ENCODE data around the gene RIPPLY3. TPM values are rescaled to one million over a fixed set of nuclear protein-coding genes. Genes with fewer than 3 reads are reported as not detected.

RIPPLY3 gene
- total RNA-seq, 1 experiment from 2014 or later, result 0.40 TPM

- Mint-ChIP-seq H3K27me3 (ENCODE audit: unreplicated experiment) (no peaks in the 10 kb centered on the region), H3K9me3 (ENCODE audit: low read depth, unreplicated experiment) (no peaks in the 10 kb centered on the region), H3K4me1 (ENCODE audit: low read depth, unreplicated experiment) (peaks cover 9% of the 10 kb centered on the region), H3K36me3 (ENCODE audit: insufficient read depth, unreplicated experiment) (no peaks in the 10 kb centered on the region), H3K4me3 (ENCODE audit: low read depth, unreplicated experiment) (no peak overlapping the region), H3K27ac (ENCODE audit: unreplicated experiment) (no peak overlapping the region)
- BruUV-seq (replicated peaks), result no TSS peak
- no peak for DNase-seq
- intact Hi-C loops (cut with micrococcal nuclease; ENCODE audit: unreplicated experiment), result no loop called here
- TF ChIP-seq CTCF (IDR thresholded peaks at IDR 0.05; ENCODE audit: unreplicated experiment), result no peak
- CTCF ChIA-PET, result no interaction called here
Observed at GRCh38 chr21:37062593-37062935, 56.1 kb downstream of the RIPPLY3 start.

DNA sequence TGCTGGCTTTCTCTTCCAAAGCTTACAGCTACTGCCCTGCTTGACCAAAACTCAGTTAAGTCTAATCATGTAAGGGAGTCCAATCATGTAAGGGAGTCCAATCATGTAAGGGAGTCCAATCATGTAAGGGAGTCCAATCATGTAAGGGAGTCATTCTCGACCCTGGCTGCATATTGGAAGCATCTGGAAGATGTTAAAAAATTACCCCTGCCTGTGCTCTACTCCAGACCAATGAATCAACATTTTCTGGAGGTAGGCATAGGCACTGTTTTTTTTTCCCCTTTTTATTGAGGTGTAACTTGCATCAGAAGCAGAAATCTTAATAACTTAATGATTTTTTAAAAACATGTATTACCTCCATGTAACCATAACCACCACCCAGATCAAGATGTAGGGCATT is 56.9 kb downstream of the RIPPLY3 start:
- no peaks in the 10 kb centered on the region for H3K9me3 Mint-ChIP-seq (ENCODE audit: low read depth, unreplicated experiment)

GRCh38 chr21:37064841-37065240 is 58.3 kb downstream of the RIPPLY3 start:
- peaks cover 8% of the 10 kb centered on the region for H3K4me1 Mint-ChIP-seq (ENCODE audit: low read depth, unreplicated experiment)
- H3K9me3 Mint-ChIP-seq (ENCODE audit: low read depth, unreplicated experiment), result no peaks in the 10 kb centered on the region
- H3K27ac Mint-ChIP-seq (ENCODE audit: unreplicated experiment), result no peak overlapping the region
- CTCF ChIA-PET, result no interaction called here
- no peak overlapping the region for H3K4me3 Mint-ChIP-seq (ENCODE audit: low read depth, unreplicated experiment)
- no peaks in the 10 kb centered on the region for H3K27me3 Mint-ChIP-seq (ENCODE audit: unreplicated experiment)
- TF ChIP-seq CTCF (IDR thresholded peaks at IDR 0.05; ENCODE audit: unreplicated experiment), result no peak
- peaks cover 1% of the 10 kb centered on the region for H3K36me3 Mint-ChIP-seq (ENCODE audit: insufficient read depth, unreplicated experiment)
- no peak for DNase-seq
- no TSS peak for BruUV-seq (replicated peaks)
- intact Hi-C loops (cut with micrococcal nuclease; ENCODE audit: unreplicated experiment), result no loop called here

More for the DNA sequence above, 56.9 kb downstream of the RIPPLY3 start:
- no peak overlapping the region for H3K27ac Mint-ChIP-seq (ENCODE audit: unreplicated experiment)
- intact Hi-C loops (cut with micrococcal nuclease; ENCODE audit: unreplicated experiment), result no loop called here
- BruUV-seq (replicated peaks), result no TSS peak
- H3K4me3 Mint-ChIP-seq (ENCODE audit: low read depth, unreplicated experiment), result no peak overlapping the region
- TF ChIP-seq CTCF (IDR thresholded peaks at IDR 0.05; ENCODE audit: unreplicated experiment), result no peak
- no peaks in the 10 kb centered on the region for H3K36me3 Mint-ChIP-seq (ENCODE audit: insufficient read depth, unreplicated experiment)
- peaks cover 9% of the 10 kb centered on the region for H3K4me1 Mint-ChIP-seq (ENCODE audit: low read depth, unreplicated experiment)
- CTCF ChIA-PET, result no interaction called here
- DNase-seq, result no peak
- no peaks in the 10 kb centered on the region for H3K27me3 Mint-ChIP-seq (ENCODE audit: unreplicated experiment)

- Mint-ChIP-seq H3K27ac (ENCODE audit: unreplicated experiment) (no peak overlapping the region), H3K4me1 (ENCODE audit: low read depth, unreplicated experiment) (peaks cover 8% of the 10 kb centered on the region), H3K9me3 (ENCODE audit: low read depth, unreplicated experiment) (no peaks in the 10 kb centered on the region), H3K36me3 (ENCODE audit: insufficient read depth, unreplicated experiment) (peaks cover 4% of the 10 kb centered on the region), H3K4me3 (ENCODE audit: low read depth, unreplicated experiment) (no peak overlapping the region), H3K27me3 (ENCODE audit: unreplicated experiment) (no peaks in the 10 kb centered on the region)
- intact Hi-C loops (cut with micrococcal nuclease; ENCODE audit: unreplicated experiment), result no loop called here
- CTCF ChIA-PET, result no interaction called here
- BruUV-seq (replicated peaks), result no TSS peak
- no peak for TF ChIP-seq CTCF (IDR thresholded peaks at IDR 0.05; ENCODE audit: unreplicated experiment)
- no peak for DNase-seq
Observed at GRCh38 chr21:37065561-37066177, 59.2 kb downstream of the RIPPLY3 start.

Other genes with a start within 250 kb of the RIPPLY3 start
- gene HLCS, start 40.0 kb upstream of the RIPPLY3 start, total RNA-seq (2022), result 18.4 and 19.0 TPM in 2 replicates
- gene PIGP, start 66.4 kb downstream of the RIPPLY3 start, total RNA-seq (2022), result 18.7 and 20.4 TPM in 2 replicates
- gene TTC3, start 66.6 kb downstream of the RIPPLY3 start, total RNA-seq (2022), result 66.2 and 68.0 TPM in 2 replicates